ENCODE results near the gene EML3. TPM values are rescaled to one million over a fixed set of nuclear protein-coding genes. Genes with fewer than 3 reads are reported as not detected.

The EML3 gene
- total and polyA plus RNA-seq, 2 of the 13 experiments (the other 11 are each of a cell fraction or from before 2014, with no cell fraction given) = 10.6 to 12.3 TPM

DNA sequence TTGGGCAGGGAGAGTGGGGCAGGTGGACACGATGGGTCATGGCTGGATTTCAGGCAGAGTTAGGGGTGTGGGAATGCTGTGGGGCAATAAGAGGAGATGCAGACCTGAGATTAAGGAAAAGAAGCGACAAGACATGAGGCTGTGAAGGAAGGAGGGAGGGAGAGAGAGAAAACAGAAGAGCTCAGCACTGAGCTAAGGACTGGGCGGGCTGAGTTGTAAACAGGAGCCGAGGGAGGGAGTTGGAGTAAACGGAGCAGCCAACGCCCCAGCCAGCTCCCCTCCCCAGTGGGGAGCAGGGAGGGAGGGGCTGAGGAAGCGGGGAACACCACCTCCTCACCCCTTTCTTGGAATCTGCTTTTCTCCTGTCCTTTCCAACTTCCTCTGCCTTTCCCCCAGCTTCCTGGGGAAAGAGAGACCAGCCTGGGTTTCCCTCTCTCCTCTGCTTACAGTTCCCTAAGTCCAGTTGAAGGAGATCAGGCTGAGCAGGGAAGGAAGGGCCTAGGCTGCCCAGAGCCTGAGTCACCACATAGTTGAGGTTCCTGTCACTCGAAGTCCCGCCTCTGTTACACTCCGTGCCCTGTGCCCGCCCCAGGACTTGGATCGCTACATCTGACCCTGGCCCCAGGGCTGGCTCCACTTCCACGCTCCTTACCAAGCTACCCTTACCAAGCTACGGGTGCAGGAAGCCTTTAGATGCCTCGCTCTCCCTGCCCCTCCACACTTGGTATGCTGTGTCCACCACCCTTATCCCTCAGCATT, 59.3 kb downstream of the EML3 start (continued):
- TF ChIP-seq ZNF503 (CRISPR knock-in tag; IDR thresholded peaks at IDR 0.05) = no peak
- no peak for TF ChIP-seq ZFP36L2 (CRISPR knock-in tag; IDR thresholded peaks at IDR 0.05)
- TF ChIP-seq ZNF142 (CRISPR knock-in tag; IDR thresholded peaks at IDR 0.05) = no peak
- no peak for TF ChIP-seq PBX3 (CRISPR knock-in tag; IDR thresholded peaks at IDR 0.05; ENCODE audit: borderline replicate concordance)
- no peak for TF ChIP-seq HNRNPH1 (optimal IDR thresholded peaks at IDR 0.05; ENCODE audit: low read depth, low read length)
- TF ChIP-seq SRSF9 (IDR thresholded peaks at IDR 0.05; ENCODE audit: borderline replicate concordance, insufficient read depth, low read depth, low read length, poor library complexity, severe bottlenecking) = no peak
- no peak for TF ChIP-seq GFI1 (CRISPR knock-in tag; IDR thresholded peaks at IDR 0.05; ENCODE audit: borderline replicate concordance)
- no peak for TF ChIP-seq ZBTB7B (CRISPR knock-in tag; IDR thresholded peaks at IDR 0.05)
- peak in 1 of 2 experiments; percentile 71; a peak in 2 of 4 replicates for TF ChIP-seq EP300 (IDR thresholded peaks at IDR 0.05; ENCODE audit: low read depth in 2 of 2, low read length in 2 of 2)
- no peak for TF ChIP-seq EP300 (CRISPR knock-in tag; IDR thresholded peaks at IDR 0.05; ENCODE audit: borderline replicate concordance)
- TF ChIP-seq, protein P1, sequence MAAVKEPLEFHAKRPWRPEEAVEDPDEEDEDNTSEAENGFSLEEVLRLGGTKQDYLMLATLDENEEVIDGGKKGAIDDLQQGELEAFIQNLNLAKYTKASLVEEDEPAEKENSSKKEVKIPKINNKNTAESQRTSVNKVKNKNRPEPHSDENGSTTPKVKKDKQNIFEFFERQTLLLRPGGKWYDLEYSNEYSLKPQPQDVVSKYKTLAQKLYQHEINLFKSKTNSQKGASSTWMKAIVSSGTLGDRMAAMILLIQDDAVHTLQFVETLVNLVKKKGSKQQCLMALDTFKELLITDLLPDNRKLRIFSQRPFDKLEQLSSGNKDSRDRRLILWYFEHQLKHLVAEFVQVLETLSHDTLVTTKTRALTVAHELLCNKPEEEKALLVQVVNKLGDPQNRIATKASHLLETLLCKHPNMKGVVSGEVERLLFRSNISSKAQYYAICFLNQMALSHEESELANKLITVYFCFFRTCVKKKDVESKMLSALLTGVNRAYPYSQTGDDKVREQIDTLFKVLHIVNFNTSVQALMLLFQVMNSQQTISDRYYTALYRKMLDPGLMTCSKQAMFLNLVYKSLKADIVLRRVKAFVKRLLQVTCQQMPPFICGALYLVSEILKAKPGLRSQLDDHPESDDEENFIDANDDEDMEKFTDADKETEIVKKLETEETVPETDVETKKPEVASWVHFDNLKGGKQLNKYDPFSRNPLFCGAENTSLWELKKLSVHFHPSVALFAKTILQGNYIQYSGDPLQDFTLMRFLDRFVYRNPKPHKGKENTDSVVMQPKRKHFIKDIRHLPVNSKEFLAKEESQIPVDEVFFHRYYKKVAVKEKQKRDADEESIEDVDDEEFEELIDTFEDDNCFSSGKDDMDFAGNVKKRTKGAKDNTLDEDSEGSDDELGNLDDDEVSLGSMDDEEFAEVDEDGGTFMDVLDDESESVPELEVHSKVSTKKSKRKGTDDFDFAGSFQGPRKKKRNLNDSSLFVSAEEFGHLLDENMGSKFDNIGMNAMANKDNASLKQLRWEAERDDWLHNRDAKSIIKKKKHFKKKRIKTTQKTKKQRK (IDR thresholded peaks at IDR 0.05; ENCODE audit: low read length) = no peak

All from HepG2 (cell line).